IMR-90 (cell line): Measurements from ENCODE around the gene CHST1. TPM values are rescaled to one million over a fixed set of nuclear protein-coding genes. Genes with fewer than 3 reads are reported as not detected.

Source experiments
- ATAC-seq: fragments of 200-7000 bp; cut with Tn5 transposase; 2 replicates; pipeline ENCODE4 v1.9.1; 2020; ENCODE audit warnings: low read depth, mild to moderate bottlenecking, moderate library complexity
- BruUV-seq: library from RNA; stranded (reverse); fragments of 400-500 nt; replicated peaks from 2 replicates; lab custom pipeline; 2021; lab: Mats Ljungman, UMichigan
- CTCF ChIA-PET: fragments of 300-600 bp; formaldehyde crosslinking; extraction: SDS; loops from one replicate; lab custom pipeline; 2021; ENCODE audit warnings: antibody characterized with exemption; lab: Yijun Ruan, JAX
- POLR2A ChIA-PET: fragments of 300-600 bp; sonication (Branson Sonifier 250); formaldehyde crosslinking; loops from one replicate; lab custom pipeline; 2022; ENCODE audit warnings: antibody characterized with exemption; ENCODE audit not compliant: unreplicated experiment; lab: Charles Lee
- DNase-seq: peaks from one replicate; pipeline ENCODE4 v3.0.0; 2013
- H2AFZ ChIP-seq: replicated peaks from 2 replicates; pipeline ENCODE3; 2013; ENCODE audit warnings: low read length, mild to moderate bottlenecking; ENCODE audit not compliant: poor library complexity
- H2AK5ac ChIP-seq: 2 replicates; pipeline ENCODE4 v1.6.1; 2013; ENCODE audit warnings: low read depth, low read length, inconsistent platforms
- H2AK9ac ChIP-seq: replicated peaks from 2 replicates; pipeline ENCODE3; 2013; ENCODE audit warnings: mild to moderate bottlenecking, low read depth, low read length, moderate library complexity; ENCODE audit not compliant: poor library complexity
- H2BK120ac ChIP-seq: 2 replicates; pipeline ENCODE4 v1.6.1; 2013; ENCODE audit warnings: low read depth, low read length, inconsistent platforms
- H2BK15ac ChIP-seq: 3 replicates; pipeline ENCODE4 v1.6.1; 2013; ENCODE audit warnings: low read depth, low read length, inconsistent platforms
- H2BK20ac ChIP-seq: 2 replicates; pipeline ENCODE4 v1.6.1; 2013; ENCODE audit warnings: low read depth, mild to moderate bottlenecking, inconsistent platforms, low read length, moderate library complexity
- H2BK5ac ChIP-seq: 2 replicates; pipeline ENCODE4 v1.6.1; 2013; ENCODE audit warnings: mild to moderate bottlenecking, low read depth, low read length, inconsistent platforms; ENCODE audit not compliant: poor library complexity, severe bottlenecking
- H3K14ac ChIP-seq: replicated peaks from 2 replicates; pipeline ENCODE4 v1.6.1; 2013; ENCODE audit warnings: low read depth, low read length, inconsistent platforms
- H3K18ac ChIP-seq: 2 replicates; pipeline ENCODE4 v1.6.1; 2013; ENCODE audit warnings: low read depth, low read length, control low read depth
- H3K23ac ChIP-seq: 2 replicates; pipeline ENCODE4 v1.6.1; 2013; ENCODE audit warnings: low read depth, low read length, inconsistent platforms
- H3K27ac ChIP-seq: 2 replicates; pipeline ENCODE4 v1.5.1; 2013; ENCODE audit warnings: mild to moderate bottlenecking, control low read depth, low read length; ENCODE audit not compliant: insufficient read depth
- H3K27me3 ChIP-seq: 2 replicates; pipeline ENCODE4 v1.6.1; 2013; ENCODE audit warnings: low read length; ENCODE audit not compliant: control insufficient read depth, insufficient read depth
- H3K36me3 ChIP-seq: 2 replicates; pipeline ENCODE4 v1.6.1; 2013; ENCODE audit warnings: low read length, mixed read lengths; ENCODE audit not compliant: control insufficient read depth, insufficient read depth
- H3K4ac ChIP-seq: 2 replicates; pipeline ENCODE4 v1.6.1; 2013; ENCODE audit warnings: low read depth, low read length, inconsistent platforms
- H3K4me1 ChIP-seq: 2 replicates; pipeline ENCODE4 v1.6.1; 2013; ENCODE audit warnings: low read length, mixed read lengths; ENCODE audit not compliant: control insufficient read depth, insufficient read depth
- H3K4me2 ChIP-seq: 2 replicates; pipeline ENCODE4 v1.6.1; 2013; ENCODE audit warnings: low read depth, mild to moderate bottlenecking, control low read depth, low read length, moderate library complexity
- H3K4me3 ChIP-seq: 2 replicates; pipeline ENCODE4 v1.5.1; 2013; ENCODE audit warnings: low read depth, mild to moderate bottlenecking, control low read depth, low read length, moderate library complexity; ENCODE audit not compliant: insufficient read depth
- H3K56ac ChIP-seq: 2 replicates; pipeline ENCODE4 v1.6.1; 2013; ENCODE audit warnings: low read length, inconsistent platforms; ENCODE audit not compliant: insufficient read depth; ENCODE audit errors: extremely low read depth
- H3K79me1 ChIP-seq, 2 experiments: 2 replicates each; pipeline ENCODE4 v1.6.1; 2013; ENCODE audit warnings: low read length in 2 of 2, inconsistent platforms in 1 of 2, low read depth in 1 of 2
- H3K9ac ChIP-seq: 2 replicates; pipeline ENCODE4 v1.6.1; 2013; ENCODE audit warnings: low read depth, low read length, control low read depth
- H3K9me1 ChIP-seq: 2 replicates; pipeline ENCODE4 v1.6.1; 2013; ENCODE audit warnings: low read length, inconsistent platforms; ENCODE audit not compliant: insufficient read depth
- H3K9me3 ChIP-seq: 2 replicates; pipeline ENCODE4 v1.6.1; 2013; ENCODE audit warnings: low read length; ENCODE audit not compliant: control insufficient read depth, insufficient read depth
- H4K20me1 ChIP-seq: 2 replicates; pipeline ENCODE4 v1.6.1; 2013; ENCODE audit warnings: low read length, inconsistent platforms; ENCODE audit not compliant: insufficient read depth
- H4K5ac ChIP-seq: 2 replicates; pipeline ENCODE4 v1.6.1; 2013; ENCODE audit warnings: mild to moderate bottlenecking, low read depth, low read length, control low read depth
- H4K8ac ChIP-seq, 2 experiments: 2 replicates each; pipeline ENCODE4 v1.6.1; 2013; ENCODE audit warnings: low read depth in 2 of 2, low read length in 2 of 2, control low read depth in 1 of 2, inconsistent platforms in 1 of 2
- H4K91ac ChIP-seq: 2 replicates; pipeline ENCODE4 v1.6.1; 2013; ENCODE audit warnings: low read depth, low read length, inconsistent platforms; ENCODE audit not compliant: insufficient read depth
- BHLHE40 ChIP-seq: fragments of 150-350 bp; IDR thresholded peaks from 2 replicates; pipeline ENCODE4 v1.6.1; 2016; ENCODE audit warnings: mild to moderate bottlenecking, low read depth, low read length
- MAFK ChIP-seq: IDR thresholded peaks from 2 replicates; pipeline ENCODE4 v1.6.1; 2012; ENCODE audit warnings: low read depth, low read length, improper control_type of control experiment
- MAZ ChIP-seq: IDR thresholded peaks from 2 replicates; pipeline ENCODE4 v1.6.1; 2012; ENCODE audit warnings: low read depth, mild to moderate bottlenecking, low read length, improper control_type of control experiment, moderate library complexity, borderline replicate concordance
- NFE2L2 ChIP-seq: fragments of 150-350 bp; IDR thresholded peaks from 2 replicates; pipeline ENCODE4 v1.6.1; 2016; ENCODE audit warnings: low read depth, mild to moderate bottlenecking, low read length
- POLR2A ChIP-seq: IDR thresholded peaks from 2 replicates; pipeline ENCODE4 v1.6.1; 2012; ENCODE audit warnings: mild to moderate bottlenecking, low read depth, low read length
- WGBS, 2 experiments: methylation state at CpG; one replicate each; pipeline versions ENCODE4 v1.1.5 to v1.1.7; 2013; ENCODE audit warnings: missing lambda C conversion rate in 2 of 2; ENCODE audit not compliant: insufficient read length in 1 of 2; ENCODE audit errors: extremely low coverage in 2 of 2; 5-methylcytosine and 5-hydroxymethylcytosine counted together
- dilution Hi-C: fragments of 300-500 bp; cut with HindIII; formaldehyde crosslinking; loops from one replicate; pipeline ENCODE4 v1.14.3; 2018; ENCODE audit warnings: low sequenced_read_pairs; ENCODE audit not compliant: unreplicated experiment
- in situ Hi-C: fragments of 300-500 bp; cut with MboI; formaldehyde crosslinking; loops from 3 replicates; pipeline ENCODE4 v1.14.3; 2019; ENCODE audit warnings: low sequenced_read_pairs, inconsistent platforms, mixed read lengths
- intact Hi-C: fragments of 100-400 bp; cut with micrococcal nuclease; formaldehyde crosslinking; loops from 2 replicates; pipeline ENCODE4 v1.10.0; 2022
- polyA plus RNA-seq, 3 experiments: library from polyadenylated mRNA; depleted of rRNA; stranded (reverse); fragments of >200 nt; gene quantifications; 2 replicates each; pipeline ENCODE4 v1.2.3, GENCODE V29; 2012; ENCODE audit warnings: low replicate concordance in 1 of 3
- total RNA-seq: library from RNA; depleted of rRNA; stranded (reverse); fragments of >200 nt; gene quantifications from 2 replicates; pipeline ENCODE4 v1.2.3, GENCODE V29; 2012
- TF ChIP-seq, protein P1 (sequence below): conservative IDR thresholded peaks from 2 replicates; pipeline ENCODE4 v1.5.1; 2012; ENCODE audit warnings: mild to moderate bottlenecking, low read depth, low read length, improper control_type of control experiment

CHST1 gene
- total and polyA plus RNA-seq, 2 of the 4 experiments (the other 2 are of a cell fraction) = 0.21 TPM; not detected in 1

GRCh38 chr11:45670386-45671135, 5.1 kb upstream of the CHST1 start:
- H3K9me3 ChIP-seq = no peaks in the 10 kb centered on the region
- no peak overlapping the region for H3K18ac ChIP-seq
- no peak for ATAC-seq
- POLR2A ChIA-PET = no interaction called here
- no peaks in the 10 kb centered on the region for H3K36me3 ChIP-seq
- in situ Hi-C loops = no loop called here
- H3K79me1 ChIP-seq = no peaks in the 10 kb centered on the region
- H3K14ac ChIP-seq = no peak overlapping the region
- no peak overlapping the region for H4K91ac ChIP-seq
- no peak overlapping the region for H3K4me2 ChIP-seq
- dilution Hi-C loops = no loop called here
- peaks cover 30% of the 10 kb centered on the region for H3K27me3 ChIP-seq
- BruUV-seq = no TSS peak
- no peak overlapping the region for H3K27ac ChIP-seq
- no peak overlapping the region for H3K4me3 ChIP-seq
- H3K56ac ChIP-seq = no peak overlapping the region
- no peak overlapping the region for H2AK5ac ChIP-seq
- H4K5ac ChIP-seq = no peak overlapping the region
- no peak overlapping the region for H2BK15ac ChIP-seq
- no peak overlapping the region for H2AFZ ChIP-seq
- no peak overlapping the region for H3K4ac ChIP-seq
- CTCF ChIA-PET = no interaction called here
- no peaks in the 10 kb centered on the region for H3K9me1 ChIP-seq
- no peak overlapping the region for H4K8ac ChIP-seq
- no peak overlapping the region for H3K23ac ChIP-seq
- no peak overlapping the region for H3K9ac ChIP-seq
- no peak for DNase-seq
- 45% methylated on average over 4 of the region's 14 CpGs; no CpG with 5 or more reads in 1 of the 2 experiments for WGBS, 2 experiments
- no peak overlapping the region for H2BK20ac ChIP-seq
- intact Hi-C loops = no loop called here
- no peak overlapping the region for H2BK120ac ChIP-seq
- H2BK5ac ChIP-seq = no peak overlapping the region
- no peaks in the 10 kb centered on the region for H3K4me1 ChIP-seq
- no peak overlapping the region for H2AK9ac ChIP-seq
- TF ChIP-seq BHLHE40 (no peak), POLR2A (no peak), NFE2L2 (no peak), MAFK (no peak), MAZ (no peak)
- TF ChIP-seq, protein P1, sequence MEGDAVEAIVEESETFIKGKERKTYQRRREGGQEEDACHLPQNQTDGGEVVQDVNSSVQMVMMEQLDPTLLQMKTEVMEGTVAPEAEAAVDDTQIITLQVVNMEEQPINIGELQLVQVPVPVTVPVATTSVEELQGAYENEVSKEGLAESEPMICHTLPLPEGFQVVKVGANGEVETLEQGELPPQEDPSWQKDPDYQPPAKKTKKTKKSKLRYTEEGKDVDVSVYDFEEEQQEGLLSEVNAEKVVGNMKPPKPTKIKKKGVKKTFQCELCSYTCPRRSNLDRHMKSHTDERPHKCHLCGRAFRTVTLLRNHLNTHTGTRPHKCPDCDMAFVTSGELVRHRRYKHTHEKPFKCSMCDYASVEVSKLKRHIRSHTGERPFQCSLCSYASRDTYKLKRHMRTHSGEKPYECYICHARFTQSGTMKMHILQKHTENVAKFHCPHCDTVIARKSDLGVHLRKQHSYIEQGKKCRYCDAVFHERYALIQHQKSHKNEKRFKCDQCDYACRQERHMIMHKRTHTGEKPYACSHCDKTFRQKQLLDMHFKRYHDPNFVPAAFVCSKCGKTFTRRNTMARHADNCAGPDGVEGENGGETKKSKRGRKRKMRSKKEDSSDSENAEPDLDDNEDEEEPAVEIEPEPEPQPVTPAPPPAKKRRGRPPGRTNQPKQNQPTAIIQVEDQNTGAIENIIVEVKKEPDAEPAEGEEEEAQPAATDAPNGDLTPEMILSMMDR = no peak
- no peaks in the 10 kb centered on the region for H4K20me1 ChIP-seq
